Right lung (tissue), 5 donors: ENCODE measurements around the gene CASP10. TPM values are rescaled to one million over a fixed set of nuclear protein-coding genes. Genes with fewer than 3 reads are reported as not detected.

Source experiments
- DNase-seq, 2 donors: peaks; one replicate each; pipeline ENCODE4 v3.0.0-alpha.2; 2013
- polyA plus RNA-seq, 5 donors: library from polyadenylated mRNA; unstranded; fragments of 120-200 nt; gene quantifications; one replicate each; pipeline versions ENCODE4 v1.2.1 to v1.2.3, GENCODE V29; 2013; ENCODE audit warnings: inconsistent platforms in 1 of 5, low replicate concordance in 1 of 5; ENCODE audit not compliant: insufficient read length in 5 of 5, insufficient read depth in 1 of 5

Gene CASP10
- polyA plus RNA-seq, 5 donors, result 9.7 to 19.7 (median 16.2) TPM

- DNase-seq, result no peak
Measured at GRCh38 chr2:201194097-201194496, 11.2 kb downstream of the CASP10 start.

GRCh38 chr2:201195331-201195730, 12.4 kb downstream of the CASP10 start:
- no peak for DNase-seq

GRCh38 chr2:201196003-201196402, 13.1 kb downstream of the CASP10 start:
- no peak for DNase-seq

GRCh38 chr2:201196803-201197202, 13.9 kb downstream of the CASP10 start:
- no peak for DNase-seq

GRCh38 chr2:201197781-201198180, 14.8 kb downstream of the CASP10 start:
- DNase-seq, result no peak

GRCh38 chr2:201199847-201200246, 16.9 kb downstream of the CASP10 start:
- no peak for DNase-seq

GRCh38 chr2:201200345-201200744, 17.4 kb downstream of the CASP10 start:
- DNase-seq, result no peak

GRCh38 chr2:201201371-201201770, 18.4 kb downstream of the CASP10 start:
- DNase-seq, result no peak

GRCh38 chr2:201203916-201204654, 21.1 kb downstream of the CASP10 start:
- DNase-seq, result peak; percentile 50 to 52

- DNase-seq, result no peak
Measured at GRCh38 chr2:201204655-201205514, 21.9 kb downstream of the CASP10 start.

- DNase-seq, result no peak
Measured at GRCh38 chr2:201205515-201205849, 22.5 kb downstream of the CASP10 start.

GRCh38 chr2:201208563-201209252, 25.8 kb downstream of the CASP10 start:
- DNase-seq, result no peak

- DNase-seq, result no peak
Measured at GRCh38 chr2:201215963-201216362, 33.0 kb downstream of the CASP10 start.

- DNase-seq, result no peak
Measured at GRCh38 chr2:201216918-201217317, 34.0 kb downstream of the CASP10 start.

GRCh38 chr2:201218780-201219179, 35.8 kb downstream of the CASP10 start:
- no peak for DNase-seq

GRCh38 chr2:201219328-201220096, 36.6 kb downstream of the CASP10 start:
- DNase-seq, result no peak

GRCh38 chr2:201220102-201220570, 37.2 kb downstream of the CASP10 start:
- no peak for DNase-seq

GRCh38 chr2:201223089-201224073, 40.4 kb downstream of the CASP10 start:
- no peak for DNase-seq

- no peak for DNase-seq
Measured at GRCh38 chr2:201228271-201228911, 45.5 kb downstream of the CASP10 start.

GRCh38 chr2:201228912-201229290, 46.0 kb downstream of the CASP10 start:
- no peak for DNase-seq
